ENCODE data around the gene LTBP1. TPM values are rescaled to one million over a fixed set of nuclear protein-coding genes. Genes with fewer than 3 reads are reported as not detected.
"Not testable (repeated sequence)": the region's sequence is repeated elsewhere in the genome, so short reads cannot be mapped to it uniquely, and the experiment has no call there.

The LTBP1 gene
- total RNA-seq, 1 experiment from 2014 or later, result 119 TPM

DNA sequence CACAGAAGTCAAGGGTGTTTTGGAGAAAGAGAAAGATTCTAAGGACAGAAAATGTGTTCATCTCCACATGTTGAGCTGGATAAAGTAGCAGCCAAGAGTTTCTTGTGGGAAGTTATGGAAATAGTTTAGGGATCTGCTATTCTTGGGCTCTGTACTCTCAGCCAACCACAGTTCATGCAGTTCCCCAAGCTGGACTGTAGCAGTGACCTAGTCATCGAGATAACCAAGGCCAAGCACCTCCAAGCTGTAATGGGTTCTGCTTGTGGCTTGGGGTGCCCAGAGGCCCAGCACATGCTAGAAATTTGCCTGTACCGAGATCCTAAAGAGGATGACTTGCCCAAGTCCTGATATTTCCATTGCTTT lies 437.8 kb downstream of the LTBP1 start:
- no peaks in the 10 kb centered on the region for H3K4me1 Mint-ChIP-seq (ENCODE audit: insufficient read depth, unreplicated experiment)
- H3K27ac Mint-ChIP-seq (ENCODE audit: low read depth, unreplicated experiment), result no peak overlapping the region
- ChIA-PET CTCF (interaction anchor here (0.7 kb wide), 1 partner anchor 556 kb away, joined by 3 read pairs; no protein-coding TSS in a partner anchor), POLR2A (interaction anchor here (0.6 kb wide), 1 partner anchor 54 kb away, joined by 4 read pairs; no protein-coding TSS in a partner anchor)
- H3K36me3 Mint-ChIP-seq (ENCODE audit: insufficient read depth, unreplicated experiment), result peaks cover 49% of the 10 kb centered on the region
- no peaks in the 10 kb centered on the region for H3K27me3 Mint-ChIP-seq (ENCODE audit: insufficient read depth, unreplicated experiment)
- no peak for TF ChIP-seq CTCF (IDR thresholded peaks at IDR 0.05; ENCODE audit: unreplicated experiment)
- intact Hi-C loops (cut with micrococcal nuclease), result loop anchor here (5.0 kb wide), 1 partner anchor 112 kb away; no protein-coding TSS in a partner anchor
- BruUV-seq (replicated peaks), result no TSS peak
- no peaks in the 10 kb centered on the region for H3K9me3 Mint-ChIP-seq (ENCODE audit: unreplicated experiment)
- no peak for DNase-seq (ENCODE audit: unreplicated experiment)
- no peak overlapping the region for H3K4me3 Mint-ChIP-seq (ENCODE audit: unreplicated experiment)

GRCh38 chr2:33388996-33389395 lies 442.2 kb downstream of the LTBP1 start:
- BruUV-seq (replicated peaks), result no TSS peak

GRCh38 chr2:33389695-33390094 lies 442.9 kb downstream of the LTBP1 start:
- intact Hi-C loops (cut with micrococcal nuclease); BruUV-seq (replicated peaks); H3K27me3 Mint-ChIP-seq (ENCODE audit: insufficient read depth, unreplicated experiment); DNase-seq (ENCODE audit: unreplicated experiment); H3K9me3 Mint-ChIP-seq (ENCODE audit: unreplicated experiment); H3K4me1 Mint-ChIP-seq (ENCODE audit: insufficient read depth, unreplicated experiment); H3K4me3 Mint-ChIP-seq (ENCODE audit: unreplicated experiment); H3K27ac Mint-ChIP-seq (ENCODE audit: low read depth, unreplicated experiment): not testable (repeated sequence)
- CTCF ChIA-PET, result interaction anchor here (1.4 to 2.3 kb wide), 3 partner anchors 10 to 356 kb away, joined by 8 to 19 read pairs (median 10); no protein-coding TSS in a partner anchor
- POLR2A ChIA-PET, result interaction anchor here (1.3 kb wide), 1 partner anchor 12 kb away, joined by 3 read pairs; no protein-coding TSS in a partner anchor
- H3K36me3 Mint-ChIP-seq (ENCODE audit: insufficient read depth, unreplicated experiment), result peaks cover 53% of the 10 kb centered on the region

More at GRCh38 chr2:33388996-33389395, 442.2 kb downstream of the LTBP1 start:
- POLR2A ChIA-PET, result no interaction called here
- Mint-ChIP-seq H3K27me3 (ENCODE audit: insufficient read depth, unreplicated experiment) (no peaks in the 10 kb centered on the region), H3K27ac (ENCODE audit: low read depth, unreplicated experiment) (no peak overlapping the region), H3K4me3 (ENCODE audit: unreplicated experiment) (no peak overlapping the region), H3K4me1 (ENCODE audit: insufficient read depth, unreplicated experiment) (no peaks in the 10 kb centered on the region), H3K36me3 (ENCODE audit: insufficient read depth, unreplicated experiment) (peaks cover 56% of the 10 kb centered on the region), H3K9me3 (ENCODE audit: unreplicated experiment) (no peaks in the 10 kb centered on the region)
- no peak for TF ChIP-seq CTCF (IDR thresholded peaks at IDR 0.05; ENCODE audit: unreplicated experiment)
- intact Hi-C loops (cut with micrococcal nuclease), result no loop called here
- no peak for DNase-seq (ENCODE audit: unreplicated experiment)
- CTCF ChIA-PET, result interaction anchor here (0.8 to 1.5 kb wide), 5 partner anchors 9 to 51 kb away, joined by 3 to 5 read pairs (median 3); no protein-coding TSS in a partner anchor

- Mint-ChIP-seq H3K27me3 (ENCODE audit: insufficient read depth, unreplicated experiment) (no peaks in the 10 kb centered on the region), H3K9me3 (ENCODE audit: unreplicated experiment) (no peaks in the 10 kb centered on the region), H3K27ac (ENCODE audit: low read depth, unreplicated experiment) (no peak overlapping the region), H3K4me1 (ENCODE audit: insufficient read depth, unreplicated experiment) (no peaks in the 10 kb centered on the region), H3K36me3 (ENCODE audit: insufficient read depth, unreplicated experiment) (peaks cover 48% of the 10 kb centered on the region), H3K4me3 (ENCODE audit: unreplicated experiment) (no peak overlapping the region)
- ChIA-PET POLR2A (no interaction called here), CTCF (interaction anchor here (0.6 to 2.3 kb wide), 6 partner anchors 12 to 343 kb away, joined by 3 to 19 read pairs (median 3); no protein-coding TSS in a partner anchor)
- DNase-seq (ENCODE audit: unreplicated experiment), result no peak
- intact Hi-C loops (cut with micrococcal nuclease), result no loop called here
- no TSS peak for BruUV-seq (replicated peaks)
- TF ChIP-seq CTCF (IDR thresholded peaks at IDR 0.05; ENCODE audit: unreplicated experiment), result no peak
Measured at GRCh38 chr2:33391529-33392255, 444.9 kb downstream of the LTBP1 start.

Data from MCF 10A (cell line).